AG04450 (cell line): Measurements from ENCODE around the gene RAB7A. TPM values are rescaled to one million over a fixed set of nuclear protein-coding genes. Genes with fewer than 3 reads are reported as not detected.

ENCODE experiments used
- CTCF ChIA-PET: fragments of 300-600, 350-600 bp; formaldehyde crosslinking; extraction: SDS; loops from one replicate; lab custom pipeline; 2022; ENCODE audit warnings: antibody characterized with exemption, inconsistent platforms; lab: Charles Lee
- POLR2A ChIA-PET: fragments of 350-600 bp; formaldehyde crosslinking; extraction: SDS; loops from one replicate; lab custom pipeline; 2021; ENCODE audit warnings: antibody characterized with exemption, inconsistent platforms; lab: Yijun Ruan, JAX
- DNase-seq: peaks from one replicate; pipeline ENCODE4 v3.0.0-alpha.2; 2011; ENCODE audit warnings: low read depth, low spot score
- H3K27ac ChIP-seq: one replicate; pipeline ENCODE4 v1.5.1; 2012; ENCODE audit warnings: low read depth, low read length, control low read depth
- H3K27me3 ChIP-seq: one replicate; pipeline ENCODE4 v1.6.0; 2012; ENCODE audit warnings: low read length; ENCODE audit not compliant: control insufficient read depth, insufficient read depth
- H3K4me3 ChIP-seq: 2 replicates; pipeline ENCODE4 v1.5.1; 2011; ENCODE audit warnings: mild to moderate bottlenecking, low read depth, low read length, control low read depth
- H3K9me3 ChIP-seq: 2 replicates; pipeline ENCODE4 v1.5.1; 2012; ENCODE audit warnings: low read length; ENCODE audit not compliant: control insufficient read depth, insufficient read depth
- CTCF ChIP-seq: IDR thresholded peaks from 2 replicates; pipeline ENCODE4 v1.5.1; 2011; ENCODE audit warnings: low read depth, low read length, control low read depth, inconsistent platforms
- polyA plus RNA-seq: library from polyadenylated mRNA; depleted of rRNA; stranded (reverse); fragments of >200 nt; gene quantifications from 2 replicates; pipeline ENCODE4 v1.2.3, GENCODE V29; 2011

RAB7A gene
- polyA plus RNA-seq, 1 experiment, result 261 TPM

GRCh38 chr3:128835096-128835495, 109.1 kb downstream of the RAB7A start:
- H3K27me3 ChIP-seq, result peaks cover 10% of the 10 kb centered on the region
- H3K27ac ChIP-seq, result no peak overlapping the region
- ChIA-PET POLR2A (no interaction called here), CTCF (no interaction called here)
- no peak for DNase-seq
- no peak overlapping the region for H3K4me3 ChIP-seq
- H3K9me3 ChIP-seq, result no peaks in the 10 kb centered on the region
- TF ChIP-seq CTCF, result no peak

- Histone ChIP-seq H3K4me3 (no peak overlapping the region), H3K27ac (no peak overlapping the region), H3K27me3 (peaks cover 3% of the 10 kb centered on the region), H3K9me3 (no peaks in the 10 kb centered on the region)
- TF ChIP-seq CTCF, result no peak
- no peak for DNase-seq
- CTCF ChIA-PET, result no interaction called here
- POLR2A ChIA-PET, result no interaction called here
These were observed 116.2 kb downstream of the RAB7A start for GRCh38 chr3:128841926-128842920.

DNA sequence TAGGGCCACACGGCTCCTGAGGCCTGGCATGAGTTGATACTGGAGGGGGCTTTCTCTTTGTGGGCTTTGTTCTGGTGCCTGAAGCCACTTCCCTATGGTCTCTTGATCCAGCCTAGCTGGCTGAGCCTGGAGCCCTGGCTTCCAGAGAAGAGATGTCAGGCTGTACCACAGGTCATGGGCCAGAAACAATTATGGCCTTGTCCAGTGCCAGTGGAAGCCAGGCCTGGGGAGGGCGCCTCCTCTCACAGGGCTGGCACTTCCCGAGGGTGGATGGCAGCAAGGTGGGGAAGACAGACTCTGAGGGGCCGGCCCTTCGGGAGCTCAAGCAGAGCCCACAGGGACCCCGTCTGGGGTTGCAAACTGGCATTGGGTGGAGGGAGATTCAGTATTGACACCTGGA, 118.5 kb downstream of the RAB7A start:
- Histone ChIP-seq H3K9me3 (no peaks in the 10 kb centered on the region; the same call in 1 of the 2 replicates), H3K27me3 (peaks cover 3% of the 10 kb centered on the region), H3K4me3 (no peak overlapping the region), H3K27ac (no peak overlapping the region)
- CTCF ChIA-PET, result interaction anchor here (3.5 to 5.2 kb wide), 2 partner anchors 164 to 227 kb away, joined by 32 to 37 read pairs; no protein-coding TSS in a partner anchor
- POLR2A ChIA-PET, result no interaction called here
- TF ChIP-seq CTCF, result no peak
- DNase-seq, result no peak

DNA sequence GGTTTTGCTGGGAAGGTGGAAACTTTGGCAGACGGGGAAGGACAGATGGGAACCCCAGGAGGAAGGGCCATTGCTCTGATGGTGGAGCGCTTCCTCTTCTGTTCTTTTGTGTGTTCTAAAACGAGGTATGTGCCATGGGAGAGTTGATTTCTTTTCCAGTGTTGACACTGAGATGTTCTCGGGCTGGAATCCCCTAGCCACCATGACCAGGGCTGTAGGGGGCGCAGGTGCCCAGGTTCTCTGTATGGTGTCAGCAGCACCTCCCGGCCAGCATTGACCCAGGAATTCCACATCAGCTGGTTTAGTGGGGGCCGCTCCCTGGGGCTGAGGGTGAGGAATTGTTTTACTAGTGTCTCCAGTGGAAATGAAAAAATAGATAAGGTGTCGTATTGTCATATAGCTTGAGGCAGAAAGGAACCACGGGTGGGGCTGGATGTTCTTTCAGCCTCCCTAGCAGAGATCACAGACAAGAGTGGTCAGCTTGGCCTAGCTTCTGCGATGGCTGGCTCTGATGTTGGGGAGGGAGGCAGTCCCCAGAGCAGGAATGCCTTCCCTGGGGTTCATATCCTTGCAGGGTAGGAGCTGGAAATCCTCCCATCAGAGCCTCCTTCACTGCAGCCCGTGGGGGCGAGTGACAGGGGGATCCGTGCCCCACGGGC, 119.3 kb downstream of the RAB7A start:
- TF ChIP-seq CTCF, result no peak
- no peak for DNase-seq
- Histone ChIP-seq H3K4me3 (peak overlapping the region; percentile 49), H3K9me3 (no peaks in the 10 kb centered on the region; the same call in 1 of the 2 replicates), H3K27me3 (no peaks in the 10 kb centered on the region), H3K27ac (no peak overlapping the region)
- ChIA-PET POLR2A (interaction anchor here (1.0 to 1.4 kb wide), 2 partner anchors 165 to 228 kb away, joined by 3 to 6 read pairs; no protein-coding TSS in a partner anchor), CTCF (interaction anchor here (0.7 to 5.2 kb wide), 17 partner anchors 11 to 228 kb away, joined by 3 to 37 read pairs (median 4); partner anchors contain the start of gene ACAD9)
